ENCODE measurements around the gene KCNIP1.
A peak's percentile ranks its signal among the peaks of the same experiment; 100 is the strongest.

Gene KCNIP1

GRCh38 chr5:170508660-170509347, 5.0 kb downstream of the KCNIP1 start:
- peak; percentile 66 for DNase-seq (ENCODE audit: low spot score)
- FAIRE-seq: peak; percentile 74

GRCh38 chr5:170509348-170509660, 5.5 kb downstream of the KCNIP1 start:
- DNase-seq (ENCODE audit: low spot score) (no peak), FAIRE-seq (no peak)

GRCh38 chr5:170510126-170510525, 6.3 kb downstream of the KCNIP1 start:
- FAIRE-seq: no peak
- no peak for DNase-seq (ENCODE audit: low spot score)

GRCh38 chr5:170510559-170510958, 6.7 kb downstream of the KCNIP1 start:
- DNase-seq (ENCODE audit: low spot score) (no peak), FAIRE-seq (no peak)

- DNase-seq (ENCODE audit: low spot score) (no peak), FAIRE-seq (no peak)
Observed at GRCh38 chr5:170511551-170512258, 7.9 kb downstream of the KCNIP1 start.

GRCh38 chr5:170513856-170514525, 10.2 kb downstream of the KCNIP1 start:
- DNase-seq (ENCODE audit: low spot score) (no peak), FAIRE-seq (no peak)

- FAIRE-seq (no peak), DNase-seq (ENCODE audit: low spot score) (no peak)
Observed at GRCh38 chr5:170517411-170517810, 13.6 kb downstream of the KCNIP1 start.

- no peak for DNase-seq (ENCODE audit: low spot score)
- no peak for FAIRE-seq
Observed at GRCh38 chr5:170518277-170518676, 14.5 kb downstream of the KCNIP1 start.

- DNase-seq (ENCODE audit: low spot score) (no peak), FAIRE-seq (no peak)
Observed at GRCh38 chr5:170519549-170519948, 15.7 kb downstream of the KCNIP1 start.

- DNase-seq (ENCODE audit: low spot score) (no peak), FAIRE-seq (no peak)
Observed at GRCh38 chr5:170520372-170520771, 16.6 kb downstream of the KCNIP1 start.

- FAIRE-seq (peak; percentile 99), DNase-seq (ENCODE audit: low spot score) (peak; percentile 99)
Observed at GRCh38 chr5:170522211-170523141, 18.7 kb downstream of the KCNIP1 start.

- DNase-seq (ENCODE audit: low spot score) (no peak), FAIRE-seq (no peak)
Observed at GRCh38 chr5:170523142-170523551, 19.3 kb downstream of the KCNIP1 start.

- no peak for DNase-seq (ENCODE audit: low spot score)
- no peak for FAIRE-seq
Observed at GRCh38 chr5:170523830-170524229, 20.0 kb downstream of the KCNIP1 start.

- DNase-seq (ENCODE audit: low spot score): no peak
Observed at GRCh38 chr5:170524576-170524975, 20.8 kb downstream of the KCNIP1 start.

GRCh38 chr5:170525470-170526211, 21.8 kb downstream of the KCNIP1 start:
- DNase-seq (ENCODE audit: low spot score) (no peak), FAIRE-seq (no peak)

More at GRCh38 chr5:170524576-170524975, 20.8 kb downstream of the KCNIP1 start:
- FAIRE-seq: no peak

GRCh38 chr5:170527991-170528390, 24.2 kb downstream of the KCNIP1 start:
- no peak for FAIRE-seq
- DNase-seq (ENCODE audit: low spot score): no peak

GRCh38 chr5:170528976-170529375, 25.2 kb downstream of the KCNIP1 start:
- DNase-seq (ENCODE audit: low spot score) (no peak), FAIRE-seq (no peak)

- no peak for FAIRE-seq
Observed at GRCh38 chr5:170532935-170533334, 29.1 kb downstream of the KCNIP1 start.

GRCh38 chr5:170533383-170533782, 29.6 kb downstream of the KCNIP1 start:
- DNase-seq (ENCODE audit: low spot score): no peak
- no peak for FAIRE-seq

More at GRCh38 chr5:170532935-170533334, 29.1 kb downstream of the KCNIP1 start:
- no peak for DNase-seq (ENCODE audit: low spot score)

GRCh38 chr5:170534177-170534576, 30.4 kb downstream of the KCNIP1 start:
- DNase-seq (ENCODE audit: low spot score) (no peak), FAIRE-seq (no peak)

GRCh38 chr5:170534941-170535340, 31.1 kb downstream of the KCNIP1 start:
- FAIRE-seq (no peak), DNase-seq (ENCODE audit: low spot score) (no peak)
